ENCODE results near the gene FBN2. TPM values are rescaled to one million over a fixed set of nuclear protein-coding genes. Genes with fewer than 3 reads are reported as not detected.
A peak's percentile ranks its signal among the peaks of the same experiment; 100 is the strongest.

Gene FBN2
- total and polyA plus RNA-seq, 8 donors, result 2.7 to 64.3 (median 54.3) TPM

DNA sequence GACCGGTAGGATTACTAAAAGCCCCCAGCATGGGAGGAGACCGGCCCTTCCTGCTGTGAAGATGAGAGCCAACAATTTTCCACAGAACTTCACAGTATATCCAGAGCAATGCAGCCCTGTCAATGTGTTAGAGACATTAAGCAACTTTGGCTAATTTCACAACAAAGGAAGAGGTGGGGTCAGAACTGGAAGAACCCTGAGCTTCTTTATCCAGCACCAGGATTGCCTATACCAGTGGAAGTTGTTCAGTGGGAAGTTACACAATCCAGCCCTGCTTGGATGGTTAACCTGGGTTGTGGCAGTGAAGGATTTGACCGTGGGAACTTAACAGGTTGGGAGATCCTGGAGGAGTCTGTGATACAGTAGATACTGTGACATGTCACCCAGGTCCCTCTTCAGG is 197.0 kb downstream of the FBN2 start:
- TF ChIP-seq, protein P1, sequence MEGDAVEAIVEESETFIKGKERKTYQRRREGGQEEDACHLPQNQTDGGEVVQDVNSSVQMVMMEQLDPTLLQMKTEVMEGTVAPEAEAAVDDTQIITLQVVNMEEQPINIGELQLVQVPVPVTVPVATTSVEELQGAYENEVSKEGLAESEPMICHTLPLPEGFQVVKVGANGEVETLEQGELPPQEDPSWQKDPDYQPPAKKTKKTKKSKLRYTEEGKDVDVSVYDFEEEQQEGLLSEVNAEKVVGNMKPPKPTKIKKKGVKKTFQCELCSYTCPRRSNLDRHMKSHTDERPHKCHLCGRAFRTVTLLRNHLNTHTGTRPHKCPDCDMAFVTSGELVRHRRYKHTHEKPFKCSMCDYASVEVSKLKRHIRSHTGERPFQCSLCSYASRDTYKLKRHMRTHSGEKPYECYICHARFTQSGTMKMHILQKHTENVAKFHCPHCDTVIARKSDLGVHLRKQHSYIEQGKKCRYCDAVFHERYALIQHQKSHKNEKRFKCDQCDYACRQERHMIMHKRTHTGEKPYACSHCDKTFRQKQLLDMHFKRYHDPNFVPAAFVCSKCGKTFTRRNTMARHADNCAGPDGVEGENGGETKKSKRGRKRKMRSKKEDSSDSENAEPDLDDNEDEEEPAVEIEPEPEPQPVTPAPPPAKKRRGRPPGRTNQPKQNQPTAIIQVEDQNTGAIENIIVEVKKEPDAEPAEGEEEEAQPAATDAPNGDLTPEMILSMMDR (IDR thresholded peaks at IDR 0.05), result no peak
- ATAC-seq (peak; percentile 65), DNase-seq (no peak)
- Histone ChIP-seq H3K4me1 (peaks cover 0 to 15% of the 10 kb centered on the region in 2 donors), H3K36me3 (no peaks in the 10 kb centered on the region), H3K27me3 (no peaks in the 10 kb centered on the region), H3K27ac (no peak overlapping the region), H3K9me3 (no peaks in the 10 kb centered on the region), H3K4me3 (no peak overlapping the region)
- intact Hi-C loops (cut with DNase I), result no loop called here

DNA sequence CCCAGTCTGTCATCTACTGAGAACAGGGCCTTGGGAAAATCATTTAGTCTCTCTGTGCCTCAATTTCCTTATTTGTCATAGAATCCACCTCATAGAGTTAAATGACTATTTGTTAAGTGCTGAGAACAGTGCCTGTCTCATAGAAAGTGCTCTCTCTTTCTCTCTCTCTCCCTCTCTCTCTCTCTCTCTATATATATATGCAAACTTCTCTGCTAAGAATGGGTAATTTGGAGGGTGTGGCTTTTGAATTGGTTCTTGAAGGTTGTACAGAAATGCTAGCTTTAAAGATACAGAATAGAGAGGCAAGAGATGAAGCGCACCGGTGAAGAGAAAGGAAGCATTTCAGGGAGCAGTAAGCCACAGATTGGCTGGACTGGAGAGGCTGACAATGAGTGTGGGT is 197.4 kb downstream of the FBN2 start:
- intact Hi-C loops (cut with DNase I), result no loop called here
- no peak overlapping the region for H3K4me3 ChIP-seq
- H3K4me1 ChIP-seq, result peaks cover 0 to 15% of the 10 kb centered on the region in 2 donors
- no peaks in the 10 kb centered on the region for H3K27me3 ChIP-seq
- H3K36me3 ChIP-seq, result no peaks in the 10 kb centered on the region
- DNase-seq (no peak), ATAC-seq (no peak)
- TF ChIP-seq, protein P1 (IDR thresholded peaks at IDR 0.05), result no peak
- H3K27ac ChIP-seq, result no peak overlapping the region
- H3K9me3 ChIP-seq, result no peaks in the 10 kb centered on the region

DNA sequence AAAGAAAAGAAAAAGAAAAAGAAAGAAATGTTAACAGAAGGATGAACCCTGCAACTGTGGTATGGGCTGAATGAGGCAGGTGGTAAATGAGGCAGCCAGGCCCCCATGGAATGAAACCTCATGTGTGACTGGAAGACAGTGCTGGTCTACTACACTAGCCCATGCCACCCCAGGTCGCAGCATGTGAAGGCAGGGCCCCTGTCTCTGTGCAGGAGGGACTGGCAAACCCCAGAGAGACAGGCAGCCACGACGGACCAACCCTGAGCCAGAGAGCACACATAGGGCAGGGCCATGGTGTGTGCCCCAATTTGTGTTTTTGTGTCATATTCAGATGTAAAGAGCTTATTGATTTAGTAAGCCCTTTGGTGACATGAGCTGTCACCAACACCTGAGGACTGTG is 198.5 kb downstream of the FBN2 start:
- intact Hi-C loops (cut with DNase I), result no loop called here
- Histone ChIP-seq H3K4me1 (peaks cover 0 to 15% of the 10 kb centered on the region in 2 donors), H3K4me3 (no peak overlapping the region), H3K36me3 (no peaks in the 10 kb centered on the region), H3K27me3 (no peaks in the 10 kb centered on the region), H3K27ac (no peak overlapping the region), H3K9me3 (no peaks in the 10 kb centered on the region)
- DNase-seq, result no peak
- TF ChIP-seq, protein P1 (IDR thresholded peaks at IDR 0.05), result no peak
- ATAC-seq, result no peak

DNA sequence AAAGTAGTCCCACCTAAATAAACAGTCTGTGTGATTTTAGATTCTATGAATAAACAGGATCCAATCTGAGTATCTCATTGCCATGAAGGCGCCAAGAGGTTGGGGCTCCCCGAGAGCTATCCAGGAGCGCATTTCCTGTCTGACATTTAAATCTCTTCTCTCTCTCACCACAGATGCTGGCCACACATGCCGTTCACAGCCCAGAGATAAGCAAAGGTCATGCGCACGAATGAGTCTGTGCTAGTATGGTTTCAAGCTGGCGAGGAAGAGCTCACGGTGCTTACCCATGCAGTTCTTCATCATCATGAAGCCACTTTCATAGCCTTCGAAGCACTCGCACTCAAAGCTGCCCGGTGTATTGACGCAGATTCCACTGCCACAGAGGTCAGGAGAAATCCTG is 199.4 kb downstream of the FBN2 start:
- H3K27ac ChIP-seq, result no peak overlapping the region

DNA sequence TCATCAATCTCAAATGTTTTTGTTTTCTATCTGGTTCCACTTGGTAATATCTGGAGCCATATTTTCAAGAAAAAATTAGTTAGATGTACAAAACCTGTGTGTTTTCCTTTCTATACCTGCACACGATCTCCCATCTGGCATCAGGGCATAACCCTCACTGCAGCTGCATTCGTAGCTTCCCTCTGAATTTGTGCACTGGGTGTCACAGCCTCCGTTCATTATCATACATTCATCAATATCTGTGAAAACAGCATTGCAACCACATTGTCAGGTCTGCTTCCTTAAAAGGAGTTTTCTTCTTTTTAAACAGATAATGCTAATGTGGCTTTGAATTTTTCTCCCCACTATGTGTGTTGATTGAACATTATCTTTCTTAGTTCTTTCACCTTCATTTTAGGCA is 202.7 kb downstream of the FBN2 start:
- Histone ChIP-seq H3K9me3 (no peaks in the 10 kb centered on the region), H3K4me1 (peaks cover 0 to under 1% of the 10 kb centered on the region in 2 donors), H3K36me3 (no peaks in the 10 kb centered on the region), H3K27ac (no peak overlapping the region), H3K4me3 (no peak overlapping the region), H3K27me3 (no peaks in the 10 kb centered on the region)
- no peak for DNase-seq
- ATAC-seq, result no peak
- intact Hi-C loops (cut with DNase I), result no loop called here
- TF ChIP-seq, protein P1 (IDR thresholded peaks at IDR 0.05), result no peak

More for the DNA sequence above, 199.4 kb downstream of the FBN2 start:
- intact Hi-C loops (cut with DNase I), result no loop called here
- H3K36me3 ChIP-seq, result no peaks in the 10 kb centered on the region
- no peak for ATAC-seq
- no peak overlapping the region for H3K4me3 ChIP-seq
- H3K9me3 ChIP-seq, result no peaks in the 10 kb centered on the region
- H3K4me1 ChIP-seq, result peaks cover 0 to 15% of the 10 kb centered on the region in 2 donors
- no peak for DNase-seq
- TF ChIP-seq, protein P1 (IDR thresholded peaks at IDR 0.05), result no peak
- H3K27me3 ChIP-seq, result no peaks in the 10 kb centered on the region
